NCI-H146 (cell line): ENCODE measurements around the gene TMEM151B.

Experiments
- DNase-seq: peaks from one replicate; lab custom pipeline; 2025; lab: John Stamatoyannopoulos, UW

Gene TMEM151B

GRCh38 chr6:44278774-44279697 is 8.8 kb downstream of the TMEM151B start:
- DNase-seq, result no peak

- no peak for DNase-seq
Measured at GRCh38 chr6:44284121-44284520, 13.9 kb downstream of the TMEM151B start.

- no peak for DNase-seq
Measured at GRCh38 chr6:44284867-44285266, 14.6 kb downstream of the TMEM151B start.

GRCh38 chr6:44285552-44286284 is 15.5 kb downstream of the TMEM151B start:
- DNase-seq, result no peak

- no peak for DNase-seq
Measured at GRCh38 chr6:44286285-44286565, 16.0 kb downstream of the TMEM151B start.

- no peak for DNase-seq
Measured at GRCh38 chr6:44286747-44287146, 16.5 kb downstream of the TMEM151B start.

- no peak for DNase-seq
Measured at GRCh38 chr6:44289726-44290260, 19.5 kb downstream of the TMEM151B start.

GRCh38 chr6:44291841-44292240 is 21.6 kb downstream of the TMEM151B start:
- no peak for DNase-seq

- DNase-seq, result no peak
Measured at GRCh38 chr6:44292661-44293365, 22.6 kb downstream of the TMEM151B start.

GRCh38 chr6:44294832-44295791 is 24.9 kb downstream of the TMEM151B start:
- DNase-seq, result no peak

- DNase-seq, result peak; percentile 74
Measured at GRCh38 chr6:44297063-44298038, 27.1 kb downstream of the TMEM151B start.

- DNase-seq, result no peak
Measured at GRCh38 chr6:44298055-44298803, 28.0 kb downstream of the TMEM151B start.

GRCh38 chr6:44298864-44299263 is 28.6 kb downstream of the TMEM151B start:
- DNase-seq, result no peak

GRCh38 chr6:44300292-44300823 is 30.1 kb downstream of the TMEM151B start:
- DNase-seq, result no peak

- no peak for DNase-seq
Measured at GRCh38 chr6:44301106-44301505, 30.9 kb downstream of the TMEM151B start.

- no peak for DNase-seq
Measured at GRCh38 chr6:44301782-44302564, 31.7 kb downstream of the TMEM151B start.

- no peak for DNase-seq
Measured at GRCh38 chr6:44302856-44303255, 32.6 kb downstream of the TMEM151B start.

- DNase-seq, result no peak
Measured at GRCh38 chr6:44303842-44304241, 33.6 kb downstream of the TMEM151B start.
